Measurements from ENCODE around the gene BDKRB1.

The BDKRB1 gene

GRCh38 chr14:96267336-96267735 lies 11.3 kb downstream of the BDKRB1 start:
- peak; percentile 83 for DNase-seq (ENCODE audit: extremely low read depth, low read depth)
- TF ChIP-seq CTCF (IDR thresholded peaks at IDR 0.05; ENCODE audit: low read depth, low read length) = no peak

- no peak for DNase-seq (ENCODE audit: extremely low read depth, low read depth)
- no peak for TF ChIP-seq CTCF (IDR thresholded peaks at IDR 0.05; ENCODE audit: low read depth, low read length)
These were observed 11.9 kb downstream of the BDKRB1 start for GRCh38 chr14:96267916-96268315.

DNA sequence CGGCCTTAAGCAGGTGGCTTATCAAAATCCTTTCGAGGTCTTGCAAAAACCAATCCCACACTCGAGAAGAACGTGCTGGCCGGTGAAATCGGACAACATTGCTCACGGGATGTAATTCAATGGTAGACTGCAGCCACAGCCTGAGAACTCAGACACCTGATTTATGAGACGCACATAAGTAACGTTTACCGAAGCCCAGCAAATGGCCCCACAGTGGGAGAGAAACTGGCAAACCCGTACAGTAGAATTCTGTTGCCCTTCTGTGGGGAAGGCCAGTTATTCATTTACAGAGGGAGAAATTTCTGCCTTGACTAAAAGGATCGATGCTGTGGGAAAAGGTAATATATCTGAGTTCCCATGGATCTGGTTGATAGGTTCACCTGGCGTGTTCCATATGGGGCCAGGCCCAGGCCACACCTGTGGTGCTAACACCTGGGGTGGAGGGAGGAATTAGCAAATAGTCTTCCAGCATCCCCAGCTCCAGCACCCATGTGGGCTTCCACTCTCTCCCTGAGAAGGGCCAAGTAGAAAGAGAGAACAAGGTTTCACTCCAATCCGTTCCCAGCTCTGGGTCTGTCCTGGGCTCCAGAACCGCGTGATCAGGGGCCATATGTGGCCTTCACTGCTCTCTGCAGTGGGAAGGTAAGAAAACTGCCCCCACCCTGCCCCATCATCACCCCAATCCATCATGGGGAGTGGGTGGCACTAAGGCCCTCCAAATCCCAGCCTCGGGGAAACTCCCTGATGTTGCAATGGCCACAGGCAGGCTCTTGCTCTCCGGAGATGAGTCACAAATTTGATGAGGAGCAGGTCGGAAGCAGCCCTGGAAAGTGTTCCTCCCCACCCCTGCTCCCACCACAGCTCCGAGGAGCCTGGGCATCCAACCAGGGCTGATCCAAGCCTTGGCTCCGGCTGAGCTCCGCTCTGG lies 12.7 kb downstream of the BDKRB1 start:
- no peak for TF ChIP-seq CTCF (IDR thresholded peaks at IDR 0.05; ENCODE audit: low read depth, low read length)
- peak; percentile 86 for DNase-seq (ENCODE audit: extremely low read depth, low read depth)

DNA sequence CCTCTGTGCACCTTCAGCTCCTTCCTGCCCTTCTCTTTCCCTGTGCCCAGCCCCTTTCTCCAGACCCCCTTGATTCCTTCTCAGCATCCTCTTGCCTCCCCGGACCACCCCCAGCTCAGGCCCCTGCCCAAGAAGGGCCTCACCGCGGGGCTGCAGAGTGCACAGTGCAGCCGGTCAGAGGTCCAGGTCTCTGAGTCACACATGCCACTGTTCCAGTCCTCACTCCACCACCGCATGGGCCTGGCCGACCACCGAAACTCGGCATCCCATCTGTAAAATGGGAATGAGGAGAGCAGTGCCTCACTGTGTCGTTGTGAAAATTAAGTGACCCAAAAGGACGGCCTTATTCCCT lies 13.3 kb downstream of the BDKRB1 start:
- no peak for DNase-seq (ENCODE audit: extremely low read depth, low read depth)

DNA sequence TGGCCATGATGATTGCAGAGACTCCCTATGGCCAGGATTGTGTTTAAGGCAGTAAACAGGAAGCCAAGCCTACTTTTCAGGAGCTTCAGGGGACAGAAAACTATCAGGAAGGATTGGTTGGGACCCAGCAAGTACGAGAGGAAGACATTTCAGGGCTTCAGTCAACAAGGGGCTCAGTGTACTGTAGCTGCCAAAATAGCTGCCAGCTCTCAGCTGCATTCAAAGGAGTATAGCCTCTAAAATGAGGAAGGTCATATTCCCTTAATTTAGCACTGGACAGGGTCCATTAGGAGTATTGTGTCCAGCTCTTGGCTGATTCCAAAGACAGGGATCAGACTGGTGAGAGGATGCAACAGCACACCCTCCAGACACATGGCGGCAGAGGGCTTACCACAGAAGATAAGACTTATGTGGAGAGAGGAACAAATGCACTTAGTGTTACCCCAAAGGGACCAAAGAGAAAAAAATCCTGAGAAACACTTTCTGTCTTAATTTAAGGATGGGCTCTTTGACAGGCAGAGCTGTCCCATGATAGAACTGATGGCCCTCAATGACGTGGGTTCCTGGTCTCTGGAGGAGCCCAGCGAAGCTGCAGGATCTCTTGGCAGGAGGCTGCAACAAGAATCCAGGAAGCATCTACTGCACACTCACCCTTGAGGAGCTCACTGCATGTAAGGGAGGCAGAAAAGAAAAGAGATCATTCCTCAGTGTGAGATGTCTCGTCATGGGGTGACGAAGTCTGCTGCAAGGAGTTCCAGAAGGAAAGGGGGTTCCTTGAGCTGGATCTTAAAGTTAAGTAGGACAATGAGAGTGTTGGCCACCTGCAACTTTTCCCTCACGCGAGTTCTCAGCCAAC lies 14.8 kb downstream of the BDKRB1 start:
- no peak for DNase-seq (ENCODE audit: extremely low read depth, low read depth)
- no peak for TF ChIP-seq CTCF (IDR thresholded peaks at IDR 0.05; ENCODE audit: low read depth, low read length)

More for the DNA sequence above, 13.3 kb downstream of the BDKRB1 start:
- no peak for TF ChIP-seq CTCF (IDR thresholded peaks at IDR 0.05; ENCODE audit: low read depth, low read length)

DNA sequence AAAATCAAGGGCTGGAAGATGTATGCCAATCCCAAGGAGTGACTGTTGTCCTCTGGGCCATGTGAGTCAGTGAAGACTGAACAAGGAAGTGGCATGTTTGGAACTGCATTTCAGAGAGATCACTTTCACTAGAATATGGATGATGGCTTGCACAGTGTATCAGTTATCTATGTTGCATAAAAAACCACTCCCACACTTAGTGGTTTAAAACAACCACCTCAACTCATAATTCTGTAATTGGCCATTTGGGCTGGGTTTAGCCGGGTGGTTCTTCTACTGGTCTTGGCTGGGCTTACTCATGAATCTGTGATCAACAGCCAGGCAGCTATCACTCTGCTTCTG lies 15.4 kb downstream of the BDKRB1 start:
- no peak for DNase-seq (ENCODE audit: extremely low read depth, low read depth)
- TF ChIP-seq CTCF (IDR thresholded peaks at IDR 0.05; ENCODE audit: low read depth, low read length) = no peak

Data from AG09319 (cell line).